NCI-H2196 (cell line): ENCODE results near the gene OVCH1.

Experiments used
- DNase-seq: peaks from one replicate; lab custom pipeline; 2025; ENCODE audit not compliant: unreplicated experiment; lab: John Stamatoyannopoulos, UW

OVCH1 gene

GRCh38 chr12:29497588-29497987, at the start of gene OVCH1:
Gene OVCH1, minus strand, starts transcription at chr12:29497686. Its CDS starts 0 bp downstream, at chr12:29497686.
- DNase-seq, result no peak

- no peak for DNase-seq
Measured at GRCh38 chr12:29547151-29547632, 49.7 kb upstream of the OVCH1 start.

- no peak for DNase-seq
Measured at GRCh38 chr12:29546000-29546399, 48.5 kb upstream of the OVCH1 start.

GRCh38 chr12:29545102-29545467, 47.6 kb upstream of the OVCH1 start:
- no peak for DNase-seq

- DNase-seq, result no peak
Measured at GRCh38 chr12:29544428-29545101, 47.1 kb upstream of the OVCH1 start.

GRCh38 chr12:29543036-29543435, 45.5 kb upstream of the OVCH1 start:
- DNase-seq, result no peak

GRCh38 chr12:29537298-29537697, 39.8 kb upstream of the OVCH1 start:
- DNase-seq, result no peak

GRCh38 chr12:29534935-29535334, 37.4 kb upstream of the OVCH1 start:
- DNase-seq, result no peak

- no peak for DNase-seq
Measured at GRCh38 chr12:29533815-29534489, 36.5 kb upstream of the OVCH1 start.

- no peak for DNase-seq
Measured at GRCh38 chr12:29531471-29531870, 34.0 kb upstream of the OVCH1 start.

- DNase-seq, result no peak
Measured at GRCh38 chr12:29530436-29530835, 33.0 kb upstream of the OVCH1 start.

GRCh38 chr12:29528161-29528560, 30.7 kb upstream of the OVCH1 start:
- DNase-seq, result no peak

GRCh38 chr12:29521951-29522350, 24.5 kb upstream of the OVCH1 start:
- DNase-seq, result no peak

- DNase-seq, result peak; percentile 72
Measured at GRCh38 chr12:29519585-29520182, 22.2 kb upstream of the OVCH1 start.

GRCh38 chr12:29518407-29518806, 20.9 kb upstream of the OVCH1 start:
- DNase-seq, result no peak

- peak; percentile 43 for DNase-seq
Measured at GRCh38 chr12:29517264-29517663, 19.8 kb upstream of the OVCH1 start.

GRCh38 chr12:29516431-29516875, 19.0 kb upstream of the OVCH1 start:
- DNase-seq, result no peak

- DNase-seq, result no peak
Measured at GRCh38 chr12:29510591-29511185, 13.2 kb upstream of the OVCH1 start.

- DNase-seq, result no peak
Measured at GRCh38 chr12:29509503-29509902, 12.0 kb upstream of the OVCH1 start.

- DNase-seq, result no peak
Measured at GRCh38 chr12:29508949-29509348, 11.5 kb upstream of the OVCH1 start.

GRCh38 chr12:29505122-29505521, 7.6 kb upstream of the OVCH1 start:
- DNase-seq, result no peak

GRCh38 chr12:29503283-29503682, 5.8 kb upstream of the OVCH1 start:
- no peak for DNase-seq
